Motor neuron (in vitro differentiated cells): ENCODE results near the gene FAF1. TPM values are rescaled to one million over a fixed set of nuclear protein-coding genes. Genes with fewer than 3 reads are reported as not detected.

Experiments
- ATAC-seq, 8 experiments: fragments of 200-7000 bp; cut with Tn5 transposase; replicated peaks in 6 of 8; 2 replicates each; pipeline ENCODE4 v1.8.0; 2021; ENCODE audit warnings: mild to moderate bottlenecking in 8 of 8, moderate library complexity in 8 of 8
- H3K27ac ChIP-seq, 2 donors: fragments of 250-450 bp; sonication (Bioruptor Pico); 2 replicates each; pipeline ENCODE4 v1.9.0; 2021; ENCODE audit warnings: antibody characterized with exemption in 2 of 2, mild to moderate bottlenecking in 2 of 2, moderate library complexity in 1 of 2
- H3K4me1 ChIP-seq, 2 donors: fragments of 250-450 bp; sonication (Bioruptor Pico); replicated peaks in 1 of 2; 2 replicates each; pipeline ENCODE4 v1.6.1; 2021; ENCODE audit warnings: antibody characterized with exemption in 2 of 2, mild to moderate bottlenecking in 2 of 2, moderate library complexity in 1 of 2
- H3K4me3 ChIP-seq, 5 donors: fragments of 250-450 bp; sonication (Bioruptor Pico); 2 replicates each; pipeline ENCODE4 v1.9.0; 2021; ENCODE audit warnings: antibody characterized with exemption in 5 of 5, mild to moderate bottlenecking in 5 of 5, moderate library complexity in 4 of 5
- WGBS, 10 experiments: fragments of 450-650 bp; shearing (Covaris generic); methylation state at CpG; one replicate each; pipeline ENCODE4 v1.0.0; 2022; 5-methylcytosine and 5-hydroxymethylcytosine counted together
- in situ Hi-C, 9 experiments: fragments of 400-800 bp; cut with MboI; loops; one replicate each; pipeline ENCODE4 v1.15.0; 2021; ENCODE audit warnings: low sequenced_read_pairs in 9 of 9, low pct_unique_long_range_greater_than_20kb in 2 of 9; ENCODE audit not compliant: unreplicated experiment in 9 of 9
- total RNA-seq, 8 experiments: library from RNA; unstranded; fragments of 300-600 nt; gene quantifications; 2 replicates each; pipeline versions ENCODE4 v1.2.3 to v1.2.4, GENCODE V29; 2022

FAF1 gene
- total RNA-seq, 8 experiments from 2014 or later = 26.3 to 79.4 (median 52.0) TPM

- H3K4me1 ChIP-seq = no peaks in the 10 kb centered on the region
- WGBS, 10 experiments = 67 to 100% (median 69%) methylated on average over 1 to 2 of the region's 2 CpGs; no CpG with 5 or more reads in 4 of the 10 experiments
- no peak overlapping the region for H3K4me3 ChIP-seq
- in situ Hi-C loops = no loop called here
- no peak overlapping the region for H3K27ac ChIP-seq
- peak in 3 of 8 experiments; percentile 36 to 59 (median 55) for ATAC-seq
Measured at GRCh38 chr1:50644447-50645105, 315.5 kb downstream of the FAF1 start.

- WGBS, 10 experiments = 67% methylated on average over 1 of the region's 1 CpG; no CpG with 5 or more reads in 9 of the 10 experiments
- ATAC-seq = no peak
- in situ Hi-C loops = no loop called here
- no peak overlapping the region for H3K27ac ChIP-seq
- H3K4me1 ChIP-seq = peaks cover 7 to 15% of the 10 kb centered on the region in 2 donors
- no peak overlapping the region for H3K4me3 ChIP-seq
Measured at GRCh38 chr1:50637460-50637859, 322.6 kb downstream of the FAF1 start.

- Histone ChIP-seq H3K4me3 (no peak overlapping the region), H3K4me1 (peaks cover 7 to 15% of the 10 kb centered on the region in 2 donors), H3K27ac (no peak overlapping the region)
- in situ Hi-C loops = no loop called here
- no peak for ATAC-seq
- WGBS, 10 experiments = 29 to 100% (median 88%) methylated on average over 1 of the region's 1 CpG; no CpG with 5 or more reads in 1 of the 10 experiments
Measured at GRCh38 chr1:50634251-50634650, 325.8 kb downstream of the FAF1 start.

GRCh38 chr1:50633465-50633864, 326.6 kb downstream of the FAF1 start:
- no peak overlapping the region for H3K27ac ChIP-seq
- peaks cover 7 to 15% of the 10 kb centered on the region in 2 donors for H3K4me1 ChIP-seq
- WGBS, 10 experiments = 79 to 100% (median 86%) methylated on average over 1 to 6 of the region's 6 CpGs
- ATAC-seq = peak in 5 of 8 experiments; percentile 60 to 92 (median 65)
- in situ Hi-C loops = no loop called here
- no peak overlapping the region for H3K4me3 ChIP-seq

GRCh38 chr1:50631161-50631560, 328.9 kb downstream of the FAF1 start:
- Histone ChIP-seq H3K4me3 (no peak overlapping the region), H3K27ac (no peak overlapping the region), H3K4me1 (peaks cover 7 to 15% of the 10 kb centered on the region in 2 donors)
- ATAC-seq = no peak
- in situ Hi-C loops = no loop called here

- ATAC-seq = no peak
- Histone ChIP-seq H3K4me3 (no peak overlapping the region), H3K4me1 (no peaks in the 10 kb centered on the region), H3K27ac (no peak overlapping the region)
- 76 to 100% (median 100%) methylated on average over 1 to 2 of the region's 2 CpGs; no CpG with 5 or more reads in 3 of the 10 experiments for WGBS, 10 experiments
- in situ Hi-C loops = no loop called here
Measured at GRCh38 chr1:50622259-50622658, 337.8 kb downstream of the FAF1 start.

GRCh38 chr1:50620680-50621329, 339.3 kb downstream of the FAF1 start:
- in situ Hi-C loops = no loop called here
- WGBS, 10 experiments = 89 to 100% (median 100%) methylated on average over 1 to 4 of the region's 6 CpGs; no CpG with 5 or more reads in 5 of the 10 experiments
- H3K27ac ChIP-seq = no peak overlapping the region
- ATAC-seq = peak in 3 of 8 experiments; percentile 87 to 99 (median 94)
- no peaks in the 10 kb centered on the region for H3K4me1 ChIP-seq
- H3K4me3 ChIP-seq = no peak overlapping the region

- Histone ChIP-seq H3K27ac (no peak overlapping the region), H3K4me1 (no peaks in the 10 kb centered on the region), H3K4me3 (no peak overlapping the region)
- WGBS, 10 experiments = 50 to 100% (median 100%) methylated on average over 1 to 2 of the region's 2 CpGs; no CpG with 5 or more reads in 3 of the 10 experiments
- in situ Hi-C loops = no loop called here
- ATAC-seq = peak in 3 of 8 experiments; percentile 45 to 67 (median 65)
Measured at GRCh38 chr1:50615036-50615750, 344.9 kb downstream of the FAF1 start.

- ATAC-seq = no peak
- no peaks in the 10 kb centered on the region for H3K4me1 ChIP-seq
- in situ Hi-C loops = no loop called here
- H3K27ac ChIP-seq = no peak overlapping the region
- no peak overlapping the region for H3K4me3 ChIP-seq
- 39 to 100% (median 81%) methylated on average over 1 to 6 of the region's 6 CpGs for WGBS, 10 experiments
Measured at GRCh38 chr1:50611675-50612074, 348.4 kb downstream of the FAF1 start.

GRCh38 chr1:50610563-50610962, 349.5 kb downstream of the FAF1 start:
- in situ Hi-C loops = no loop called here
- Histone ChIP-seq H3K4me1 (no peaks in the 10 kb centered on the region), H3K4me3 (no peak overlapping the region), H3K27ac (no peak overlapping the region)
- ATAC-seq = no peak
- 0 to 63% (median 17%) methylated on average over 1 to 2 of the region's 2 CpGs for WGBS, 10 experiments

GRCh38 chr1:50609508-50609907, 350.6 kb downstream of the FAF1 start:
- H3K4me1 ChIP-seq = no peaks in the 10 kb centered on the region
- in situ Hi-C loops = no loop called here
- whole genome bisulfite sequencing, 10 experiments = 75 to 100% (median 95%) methylated on average over 1 to 3 of the region's 3 CpGs; no CpG with 5 or more reads in 1 of the 10 experiments
- ATAC-seq = no peak
- H3K4me3 ChIP-seq = no peak overlapping the region
- H3K27ac ChIP-seq = no peak overlapping the region

GRCh38 chr1:50605186-50605875, 354.7 kb downstream of the FAF1 start:
- peak in 3 of 8 experiments; percentile 51 to 68 (median 63) for ATAC-seq
- 87 to 100% (median 100%) methylated on average over 1 to 2 of the region's 2 CpGs; no CpG with 5 or more reads in 1 of the 10 experiments for WGBS, 10 experiments
- in situ Hi-C loops = no loop called here
- Histone ChIP-seq H3K4me3 (no peak overlapping the region), H3K4me1 (no peaks in the 10 kb centered on the region), H3K27ac (no peak overlapping the region)

- Histone ChIP-seq H3K4me3 (no peak overlapping the region), H3K4me1 (no peaks in the 10 kb centered on the region), H3K27ac (no peak overlapping the region)
- 90 to 100% (median 100%) methylated on average over 2 of the region's 2 CpGs; no CpG with 5 or more reads in 7 of the 10 experiments for WGBS, 10 experiments
- ATAC-seq = no peak
- in situ Hi-C loops = no loop called here
Measured at GRCh38 chr1:50604580-50604979, 355.5 kb downstream of the FAF1 start.
